OCI-LY7 (cell line): ENCODE results near the gene NFYC. TPM values are rescaled to one million over a fixed set of nuclear protein-coding genes. Genes with fewer than 3 reads are reported as not detected.

Source experiments
- BruUV-seq: library from RNA; stranded (reverse); fragments of 400-500 nt; replicated peaks from 2 replicates; lab custom pipeline; 2021; lab: Mats Ljungman, UMichigan
- CTCF ChIA-PET: fragments of 300-600 bp; sonication (Branson Sonifier 250); formaldehyde crosslinking; loops from one replicate; lab custom pipeline; 2022; ENCODE audit warnings: antibody characterized with exemption; ENCODE audit not compliant: unreplicated experiment; lab: Charles Lee
- POLR2A ChIA-PET: fragments of 300-600 bp; sonication (Branson Sonifier 250); formaldehyde crosslinking; loops from one replicate; lab custom pipeline; 2022; ENCODE audit warnings: antibody characterized with exemption; lab: Charles Lee
- DNase-seq: peaks from one replicate; pipeline ENCODE4 v3.0.0-alpha.2; 2015; ENCODE audit warnings: low spot score
- H2AFZ ChIP-seq: fragments of 200-600 bp; sonication (generic), shearing (Covaris generic); 2 replicates; pipeline ENCODE4 v1.6.1; 2014; ENCODE audit warnings: mild to moderate bottlenecking, antibody characterized with exemption, low read length, moderate library complexity
- H3K27ac ChIP-seq: fragments of 200-600 bp; sonication (generic); 2 replicates; pipeline ENCODE4 v1.5.1; 2014; ENCODE audit warnings: mixed run types, low read depth, mild to moderate bottlenecking, moderate library complexity, low read length, inconsistent platforms; ENCODE audit not compliant: poor library complexity, severe bottlenecking
- H3K36me3 ChIP-seq: fragments of 200-600 bp; sonication (generic); 2 replicates; pipeline ENCODE4 v1.6.1; 2014; ENCODE audit warnings: mild to moderate bottlenecking, antibody characterized with exemption, low read length, moderate library complexity, mixed read lengths; ENCODE audit not compliant: insufficient read depth
- H3K4me1 ChIP-seq: fragments of 200-600 bp; sonication (generic); 2 replicates; pipeline ENCODE4 v1.5.1; 2014; ENCODE audit warnings: mild to moderate bottlenecking, low read length; ENCODE audit not compliant: insufficient read depth, poor library complexity, severe bottlenecking
- H3K4me2 ChIP-seq: fragments of 200-600 bp; sonication (generic); 2 replicates; pipeline ENCODE4 v1.6.1; 2014; ENCODE audit warnings: mild to moderate bottlenecking, low read length
- H3K4me3 ChIP-seq: fragments of 200-600 bp; sonication (generic); 2 replicates; pipeline ENCODE4 v1.5.1; 2014; ENCODE audit warnings: mild to moderate bottlenecking, low read depth, low read length; ENCODE audit not compliant: poor library complexity, severe bottlenecking
- H3K79me2 ChIP-seq: fragments of 200-600 bp; sonication (generic); 2 replicates; pipeline ENCODE4 v1.6.1; 2016; ENCODE audit warnings: low read depth, mild to moderate bottlenecking, low read length, moderate library complexity, mixed read lengths; ENCODE audit not compliant: insufficient read depth
- H3K9me2 ChIP-seq: fragments of 200-600 bp; sonication (generic); 2 replicates; pipeline ENCODE4 v1.6.1; 2016; ENCODE audit warnings: mild to moderate bottlenecking, low read length, mixed read lengths; ENCODE audit not compliant: insufficient read depth
- H3K9me3 ChIP-seq: fragments of 200-600 bp; sonication (generic); 2 replicates; pipeline ENCODE4 v1.6.1; 2014; ENCODE audit warnings: mild to moderate bottlenecking, mixed run types, low read length, mixed read lengths
- H4K20me1 ChIP-seq: fragments of 200-600 bp; sonication (generic); 2 replicates; pipeline ENCODE4 v1.6.1; 2014; ENCODE audit warnings: mild to moderate bottlenecking, antibody characterized with exemption, low read length, moderate library complexity, mixed read lengths; ENCODE audit not compliant: insufficient read depth
- EZH2phosphoT487 ChIP-seq: fragments of 200-600 bp; sonication (generic); IDR thresholded peaks from 2 replicates; pipeline ENCODE4 v1.6.1; 2018; ENCODE audit warnings: low read depth, borderline replicate concordance, mild to moderate bottlenecking, mixed run types, antibody characterized with exemption, low read length, moderate library complexity, mixed read lengths
- intact Hi-C: fragments of 100-400 bp; cut with micrococcal nuclease; formaldehyde crosslinking; loops from one replicate; pipeline ENCODE4 v1.10.0; 2022; ENCODE audit not compliant: unreplicated experiment
- total RNA-seq, 2 experiments: library from RNA; depleted of rRNA in 1 of 2; stranded (reverse); fragments of >200 nt in 1 of 2; shearing (Covaris generic) in 1 of 2; gene quantifications; 2 replicates each; pipeline ENCODE4 v1.2.3, GENCODE V29; 2014 to 2022
- TF ChIP-seq, protein P1 (sequence below): fragments of 200-600 bp; sonication (generic); conservative IDR thresholded peaks from 2 replicates; pipeline ENCODE4 v1.5.1; 2014; ENCODE audit warnings: mild to moderate bottlenecking, antibody characterized with exemption, low read length, moderate library complexity, mixed read lengths

Gene NFYC
- total RNA-seq, 2 experiments from 2014 or later, result 39.1 to 71.0 TPM

DNA sequence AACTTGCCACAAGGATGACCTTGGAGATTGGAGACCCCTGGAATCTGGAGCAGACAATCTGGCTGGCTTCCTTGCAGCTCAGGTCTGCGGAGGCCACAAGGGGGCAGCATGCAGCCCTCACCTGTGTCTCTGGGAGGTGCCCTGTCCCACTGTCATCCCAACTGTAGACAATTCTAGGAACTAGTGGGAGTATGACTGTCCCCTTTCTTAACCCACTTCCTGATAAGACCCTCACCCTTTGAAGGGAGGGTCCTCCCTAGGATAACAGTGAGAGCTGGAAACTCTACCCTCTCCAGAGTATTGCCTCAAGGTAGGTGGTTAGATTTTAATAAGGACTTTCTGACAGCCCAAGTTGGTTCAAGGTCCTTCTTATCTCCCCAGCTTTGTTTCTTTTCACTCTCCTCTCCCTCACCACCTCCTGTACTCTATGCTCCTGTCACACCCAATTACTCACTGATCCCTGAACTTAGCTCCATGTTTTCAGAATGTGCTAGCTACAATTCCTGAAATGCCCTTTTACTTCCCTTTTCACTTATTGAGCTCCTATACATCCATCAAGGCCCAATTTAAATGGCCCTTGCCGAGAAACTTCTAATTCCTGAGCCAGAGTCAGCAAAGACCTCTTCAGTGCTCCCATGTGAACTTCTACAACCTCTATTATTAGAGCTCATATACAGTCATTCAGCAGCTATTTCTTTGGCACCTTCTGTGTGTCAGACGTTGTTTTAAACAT is 82.9 kb downstream of the NFYC start:
- intact Hi-C loops, result loop anchor here (1.0 to 2.0 kb wide), 2 partner anchors 76 to 178 kb away; no protein-coding TSS in a partner anchor
- Histone ChIP-seq H3K4me2 (no peak overlapping the region), H4K20me1 (no peaks in the 10 kb centered on the region), H3K27ac (no peak overlapping the region), H3K4me3 (no peak overlapping the region), H3K9me2 (no peaks in the 10 kb centered on the region), H3K9me3 (no peaks in the 10 kb centered on the region), H3K36me3 (peaks cover 65% of the 10 kb centered on the region), H3K4me1 (no peaks in the 10 kb centered on the region), H2AFZ (no peak overlapping the region), H3K79me2 (no peaks in the 10 kb centered on the region)
- peak; percentile 61 for DNase-seq
- no peak for TF ChIP-seq EZH2phosphoT487
- TF ChIP-seq, protein P1, sequence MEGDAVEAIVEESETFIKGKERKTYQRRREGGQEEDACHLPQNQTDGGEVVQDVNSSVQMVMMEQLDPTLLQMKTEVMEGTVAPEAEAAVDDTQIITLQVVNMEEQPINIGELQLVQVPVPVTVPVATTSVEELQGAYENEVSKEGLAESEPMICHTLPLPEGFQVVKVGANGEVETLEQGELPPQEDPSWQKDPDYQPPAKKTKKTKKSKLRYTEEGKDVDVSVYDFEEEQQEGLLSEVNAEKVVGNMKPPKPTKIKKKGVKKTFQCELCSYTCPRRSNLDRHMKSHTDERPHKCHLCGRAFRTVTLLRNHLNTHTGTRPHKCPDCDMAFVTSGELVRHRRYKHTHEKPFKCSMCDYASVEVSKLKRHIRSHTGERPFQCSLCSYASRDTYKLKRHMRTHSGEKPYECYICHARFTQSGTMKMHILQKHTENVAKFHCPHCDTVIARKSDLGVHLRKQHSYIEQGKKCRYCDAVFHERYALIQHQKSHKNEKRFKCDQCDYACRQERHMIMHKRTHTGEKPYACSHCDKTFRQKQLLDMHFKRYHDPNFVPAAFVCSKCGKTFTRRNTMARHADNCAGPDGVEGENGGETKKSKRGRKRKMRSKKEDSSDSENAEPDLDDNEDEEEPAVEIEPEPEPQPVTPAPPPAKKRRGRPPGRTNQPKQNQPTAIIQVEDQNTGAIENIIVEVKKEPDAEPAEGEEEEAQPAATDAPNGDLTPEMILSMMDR, result peak; percentile 97
- ChIA-PET POLR2A (interaction anchor here (0.7 to 1.4 kb wide), 3 partner anchors 10 to 130 kb away, joined by 3 read pairs; no protein-coding TSS in a partner anchor), CTCF (interaction anchor here (0.6 to 2.5 kb wide), 9 partner anchors 10 to 160 kb away, joined by 3 to 10 read pairs (median 4); no protein-coding TSS in a partner anchor)
- no TSS peak for BruUV-seq

DNA sequence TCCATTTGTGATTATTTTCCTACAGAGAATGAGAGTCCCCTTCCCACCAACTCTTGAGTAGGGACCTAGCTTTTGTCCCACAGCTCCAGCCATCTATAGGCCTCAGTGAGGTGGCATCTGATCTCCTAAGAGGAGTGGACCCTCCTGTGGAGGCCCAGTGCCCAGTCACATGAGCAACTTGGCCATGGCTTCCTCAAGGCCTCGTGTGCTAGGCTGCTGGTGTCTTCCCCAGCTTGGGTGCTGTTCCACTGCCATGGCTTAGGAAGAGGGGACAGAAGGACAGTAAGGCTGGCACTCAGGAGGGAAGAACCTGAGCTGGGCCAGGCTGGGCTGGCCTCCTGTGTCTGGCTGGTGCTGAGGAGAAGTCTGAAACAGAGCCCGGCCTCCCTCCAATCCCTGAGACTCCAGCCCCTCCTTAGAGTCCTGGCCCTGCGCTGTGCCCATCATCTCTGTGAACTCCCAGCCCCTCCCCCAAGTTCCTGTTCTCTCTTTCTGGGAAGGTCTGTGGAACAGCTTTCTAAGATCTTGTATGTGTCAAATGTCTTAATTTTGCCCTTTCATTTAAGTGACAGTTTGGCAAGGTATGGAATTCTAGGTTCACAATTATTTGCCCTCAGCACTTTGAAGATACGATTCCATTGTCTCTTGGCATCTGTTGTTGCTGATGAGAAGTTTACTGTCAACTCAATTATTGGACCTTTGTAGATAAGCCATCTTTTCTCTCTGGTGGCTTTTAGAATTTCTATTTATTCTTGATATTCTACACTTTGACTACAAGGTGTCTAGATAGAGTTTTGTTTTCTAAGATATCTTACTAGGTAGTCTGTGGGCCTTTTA is 85.0 kb downstream of the NFYC start:
- H3K9me2 ChIP-seq, result no peaks in the 10 kb centered on the region
- intact Hi-C loops, result no loop called here
- CTCF ChIA-PET, result interaction anchor here (2.5 kb wide), 1 partner anchor 12 kb away, joined by 10 read pairs; no protein-coding TSS in a partner anchor
- no peak overlapping the region for H2AFZ ChIP-seq
- no peaks in the 10 kb centered on the region for H3K79me2 ChIP-seq
- H3K4me1 ChIP-seq, result no peaks in the 10 kb centered on the region
- H3K4me2 ChIP-seq, result no peak overlapping the region
- H3K9me3 ChIP-seq, result no peaks in the 10 kb centered on the region
- BruUV-seq, result no TSS peak
- no peaks in the 10 kb centered on the region for H4K20me1 ChIP-seq
- POLR2A ChIA-PET, result interaction anchor here (0.8 to 1.1 kb wide), 2 partner anchors 14 to 73 kb away, joined by 3 read pairs; no protein-coding TSS in a partner anchor
- no peak for DNase-seq
- TF ChIP-seq EZH2phosphoT487, result no peak
- H3K36me3 ChIP-seq, result peaks cover 45% of the 10 kb centered on the region
- no peak overlapping the region for H3K4me3 ChIP-seq
- no peak overlapping the region for H3K27ac ChIP-seq

DNA sequence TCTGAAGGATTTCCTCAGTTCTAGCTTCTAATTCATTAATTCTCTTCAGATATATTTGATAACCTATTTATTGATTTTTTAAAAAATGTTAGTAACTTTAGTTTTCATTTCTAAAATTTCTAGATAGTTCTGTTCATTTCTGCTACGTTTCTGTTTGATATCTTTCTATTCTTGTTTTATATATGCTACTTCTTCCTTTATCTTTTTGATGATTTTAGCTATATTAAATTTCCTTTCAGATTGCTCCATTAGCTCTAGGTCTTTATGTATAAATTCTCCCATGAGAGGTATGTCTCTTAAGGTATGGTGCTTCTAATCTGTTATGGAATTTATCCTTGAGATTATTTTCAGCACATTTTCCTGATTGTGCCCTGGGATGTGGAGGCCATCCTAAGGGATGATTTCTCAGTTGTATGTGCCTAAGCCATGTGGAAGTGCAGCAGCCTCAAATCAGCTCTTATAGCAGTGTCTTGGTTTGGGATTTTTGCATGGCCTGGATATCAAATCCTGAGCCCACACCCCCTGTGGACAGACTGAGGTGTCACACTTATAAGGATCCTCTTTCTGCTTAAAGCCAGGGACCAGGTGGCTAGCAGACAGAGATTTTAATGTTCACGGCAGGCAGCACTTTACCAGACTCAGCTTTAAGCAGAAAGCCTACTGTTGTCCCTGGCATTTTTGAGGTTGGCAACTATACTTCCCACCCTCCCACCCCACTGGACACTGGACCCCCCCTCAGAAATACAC is 85.9 kb downstream of the NFYC start:
- Histone ChIP-seq H2AFZ (no peak overlapping the region), H3K9me3 (no peaks in the 10 kb centered on the region), H3K4me3 (no peak overlapping the region), H3K27ac (no peak overlapping the region), H3K36me3 (peaks cover 35% of the 10 kb centered on the region), H3K4me1 (no peaks in the 10 kb centered on the region), H3K79me2 (no peaks in the 10 kb centered on the region), H3K4me2 (no peak overlapping the region), H3K9me2 (no peaks in the 10 kb centered on the region), H4K20me1 (no peaks in the 10 kb centered on the region)
- POLR2A ChIA-PET, result interaction anchor here (0.8 kb wide), 1 partner anchor 13 kb away, joined by 3 read pairs; no protein-coding TSS in a partner anchor
- DNase-seq, result no peak
- intact Hi-C loops, result no loop called here
- no peak for TF ChIP-seq EZH2phosphoT487
- TF ChIP-seq, protein P1, result no peak
- no TSS peak for BruUV-seq
- CTCF ChIA-PET, result no interaction called here
